NT2/D1 (cell line): Measurements from ENCODE around the gene MYO15B.

Experiments used
- SUZ12 ChIP-seq: IDR thresholded peaks from 2 replicates; pipeline ENCODE4 v1.6.1; 2011; ENCODE audit not compliant: insufficient read length, insufficient read depth; ENCODE audit errors: extremely low read depth
- YY1 ChIP-seq: IDR thresholded peaks from 2 replicates; pipeline ENCODE4 v1.6.1; 2011; ENCODE audit not compliant: insufficient read length, insufficient read depth

- TF ChIP-seq YY1, result no peak
- no peak for TF ChIP-seq SUZ12
These were observed 27.1 kb downstream of the MYO15B start for GRCh38 chr17:75614556-75615270.
